Activated naive CD4-positive, alpha-beta T cell treated with anti-CD3 and anti-CD28 coated beads, Interleukin-2, amount 10 ng/mL, durations not matched to agents 7 days and 5 days (primary cell): ENCODE results near the gene CRYBG1.

ENCODE experiments used
- CTCF ChIA-PET: fragments of 350-600 bp; sonication (Branson Sonifier 250); formaldehyde crosslinking; loops from one replicate; lab custom pipeline; 2021; ENCODE audit warnings: antibody characterized with exemption; lab: Charles Lee
- DNase-seq: peaks from one replicate; pipeline ENCODE4 v3.0.0-alpha.2; 2020
- H3K27ac Mint-ChIP-seq: one replicate; pipeline ENCODE4 v1.8.0; 2021; ENCODE audit warnings: mild to moderate bottlenecking, moderate library complexity, mixed read lengths
- H3K27me3 Mint-ChIP-seq: one replicate; pipeline ENCODE4 v1.8.0; 2021; ENCODE audit warnings: mild to moderate bottlenecking, mixed read lengths
- H3K36me3 Mint-ChIP-seq: one replicate; pipeline ENCODE4 v1.8.0; 2021; ENCODE audit warnings: mixed read lengths
- H3K4me1 Mint-ChIP-seq: one replicate; pipeline ENCODE4 v1.8.0; 2021; ENCODE audit warnings: mixed read lengths
- H3K4me3 Mint-ChIP-seq: one replicate; pipeline ENCODE4 v1.8.0; 2021; ENCODE audit warnings: mild to moderate bottlenecking, moderate library complexity, mixed read lengths
- H3K9me3 Mint-ChIP-seq: one replicate; pipeline ENCODE4 v1.8.0; 2021; ENCODE audit warnings: mixed read lengths

Gene CRYBG1

DNA sequence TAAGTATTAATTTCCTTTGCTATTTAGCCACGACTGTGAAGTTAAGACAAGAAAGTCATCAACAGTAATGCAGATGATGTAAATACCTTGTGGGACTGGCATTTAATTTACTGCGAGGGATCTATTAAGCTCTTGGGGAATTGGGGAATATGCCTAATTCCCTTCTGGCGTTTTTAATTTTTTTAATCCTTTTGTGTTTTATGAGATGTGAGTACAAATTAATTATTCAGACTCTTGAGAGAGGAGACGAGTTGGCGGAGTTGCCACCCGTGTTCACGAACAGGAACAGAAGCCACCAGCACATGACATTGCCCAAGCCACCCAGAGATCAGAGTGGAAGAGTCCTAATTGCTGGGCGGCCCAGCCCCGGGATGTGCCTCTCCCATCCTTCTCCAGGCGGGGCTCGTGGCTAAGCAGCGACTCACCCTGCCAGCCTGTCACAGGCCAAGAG is 533 bp upstream of the CRYBG1 start:
- Mint-ChIP-seq H3K9me3 (no peaks in the 10 kb centered on the region), H3K4me3 (peak overlapping the region; percentile 54), H3K4me1 (peaks cover 9% of the 10 kb centered on the region), H3K27ac (no peak overlapping the region), H3K27me3 (peaks cover 63% of the 10 kb centered on the region), H3K36me3 (no peaks in the 10 kb centered on the region)
- DNase-seq, result no peak
- CTCF ChIA-PET, result interaction anchor here (1.1 to 1.8 kb wide), 5 partner anchors 12 to 619 kb away, joined by 3 to 7 read pairs (median 3); no protein-coding TSS in a partner anchor

GRCh38 chr6:106360989-106361430 is 493 bp downstream of the CRYBG1 start:
- peaks cover 60% of the 10 kb centered on the region for H3K27me3 Mint-ChIP-seq
- H3K36me3 Mint-ChIP-seq, result no peaks in the 10 kb centered on the region
- H3K27ac Mint-ChIP-seq, result no peak overlapping the region
- DNase-seq, result peak; percentile 31
- peaks cover 9% of the 10 kb centered on the region for H3K4me1 Mint-ChIP-seq
- CTCF ChIA-PET, result interaction anchor here (0.6 to 1.8 kb wide), 12 partner anchors 11 to 637 kb away, joined by 3 to 12 read pairs (median 3); no protein-coding TSS in a partner anchor
- no peaks in the 10 kb centered on the region for H3K9me3 Mint-ChIP-seq
- peak overlapping the region; percentile 59 for H3K4me3 Mint-ChIP-seq

- Mint-ChIP-seq H3K4me3 (no peak overlapping the region), H3K36me3 (no peaks in the 10 kb centered on the region), H3K9me3 (no peaks in the 10 kb centered on the region)
Measured at GRCh38 chr6:106363401-106364138, 3.1 kb downstream of the CRYBG1 start.

DNA sequence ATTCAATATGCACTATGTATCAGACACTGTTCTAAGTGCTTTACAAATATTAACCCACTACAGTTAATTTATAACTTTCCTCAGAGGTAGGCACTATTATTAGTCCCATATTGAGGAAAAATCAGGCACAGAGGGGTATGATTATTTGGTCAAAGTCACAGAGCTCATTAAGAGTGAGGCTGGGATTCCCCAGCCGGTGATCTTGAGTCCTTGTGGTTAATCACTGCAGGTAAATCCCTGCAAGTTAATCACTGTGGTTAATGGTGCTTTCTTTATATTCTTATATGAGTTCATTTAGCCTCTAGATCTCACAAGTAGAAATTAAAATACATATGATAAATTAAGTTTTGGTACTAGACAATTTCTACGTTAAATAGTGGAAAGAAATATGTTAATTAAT is 9.2 kb downstream of the CRYBG1 start:
- no peaks in the 10 kb centered on the region for H3K36me3 Mint-ChIP-seq
- CTCF ChIA-PET, result interaction anchor here (1.1 kb wide), 1 partner anchor 10 kb away, joined by 5 read pairs; no protein-coding TSS in a partner anchor
- DNase-seq, result no peak
- no peaks in the 10 kb centered on the region for H3K9me3 Mint-ChIP-seq
- H3K4me1 Mint-ChIP-seq, result peaks cover 5% of the 10 kb centered on the region
- H3K27me3 Mint-ChIP-seq, result peaks cover 7% of the 10 kb centered on the region
- H3K4me3 Mint-ChIP-seq, result no peak overlapping the region
- no peak overlapping the region for H3K27ac Mint-ChIP-seq

More at GRCh38 chr6:106363401-106364138, 3.1 kb downstream of the CRYBG1 start:
- Mint-ChIP-seq H3K27me3 (peaks cover 45% of the 10 kb centered on the region), H3K27ac (no peak overlapping the region), H3K4me1 (peaks cover 9% of the 10 kb centered on the region)
- no peak for DNase-seq
- CTCF ChIA-PET, result interaction anchor here (0.7 to 0.9 kb wide), 2 partner anchors 21 to 24 kb away, joined by 3 to 4 read pairs; no protein-coding TSS in a partner anchor

- Mint-ChIP-seq H3K27ac (no peak overlapping the region), H3K4me1 (peaks cover 5% of the 10 kb centered on the region), H3K4me3 (no peak overlapping the region), H3K27me3 (peaks cover 5% of the 10 kb centered on the region), H3K9me3 (no peaks in the 10 kb centered on the region), H3K36me3 (no peaks in the 10 kb centered on the region)
- CTCF ChIA-PET, result interaction anchor here (1.7 kb wide), 1 partner anchor 10 kb away, joined by 7 read pairs; the partner anchor contains the start of gene CRYBG1
- DNase-seq, result no peak
Measured at GRCh38 chr6:106370639-106371038, 10.1 kb downstream of the CRYBG1 start.

- Mint-ChIP-seq H3K4me1 (peaks cover 5% of the 10 kb centered on the region), H3K9me3 (no peaks in the 10 kb centered on the region), H3K36me3 (no peaks in the 10 kb centered on the region), H3K27ac (no peak overlapping the region), H3K27me3 (peaks cover 2% of the 10 kb centered on the region), H3K4me3 (no peak overlapping the region)
- CTCF ChIA-PET, result interaction anchor here (0.6 to 1.7 kb wide), 3 partner anchors 33 to 98 kb away, joined by 3 to 5 read pairs (median 3); no protein-coding TSS in a partner anchor
- no peak for DNase-seq
Measured at GRCh38 chr6:106372838-106373501, 12.5 kb downstream of the CRYBG1 start.

DNA sequence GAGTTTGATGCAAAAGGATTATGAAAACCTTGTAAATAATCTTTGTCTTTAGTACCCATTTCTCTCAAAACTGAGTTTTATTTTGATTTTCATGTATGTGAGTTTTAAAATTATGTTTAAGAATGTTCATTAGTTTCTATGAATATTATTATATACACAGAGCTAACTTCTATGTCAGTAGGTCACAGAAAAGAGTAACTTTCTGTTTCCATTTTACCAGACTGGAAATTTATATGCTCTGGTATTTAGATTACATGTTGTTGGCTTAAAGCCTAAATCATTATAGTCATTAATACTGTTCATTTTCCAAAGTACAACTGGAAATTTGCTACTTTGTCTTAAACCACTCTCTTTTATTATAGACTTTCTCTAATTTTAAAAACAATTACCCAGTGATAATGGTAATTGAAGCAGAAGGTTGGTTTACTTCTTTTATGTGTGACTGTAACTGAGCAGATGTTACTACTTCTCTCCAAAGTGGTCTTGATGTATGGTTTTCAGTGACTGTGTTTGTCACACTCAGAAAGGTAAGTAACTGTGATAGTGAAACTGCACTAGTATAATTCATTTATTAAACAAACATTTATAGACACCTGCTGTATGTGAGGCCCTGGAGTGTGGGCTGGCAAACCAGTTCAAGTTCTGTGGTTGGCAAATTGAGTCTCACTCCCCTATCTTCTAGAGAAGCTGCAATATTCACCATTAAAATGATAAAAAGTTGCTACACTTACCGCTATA is 13.2 kb downstream of the CRYBG1 start:
- H3K4me1 Mint-ChIP-seq, result peaks cover 5% of the 10 kb centered on the region
- no peak for DNase-seq
- peaks cover 6% of the 10 kb centered on the region for H3K27me3 Mint-ChIP-seq
- CTCF ChIA-PET, result interaction anchor here (1.1 kb wide), 1 partner anchor 13 kb away, joined by 3 read pairs; no protein-coding TSS in a partner anchor
- H3K4me3 Mint-ChIP-seq, result no peak overlapping the region
- no peaks in the 10 kb centered on the region for H3K36me3 Mint-ChIP-seq
- no peak overlapping the region for H3K27ac Mint-ChIP-seq
- no peaks in the 10 kb centered on the region for H3K9me3 Mint-ChIP-seq

- CTCF ChIA-PET, result no interaction called here
- Mint-ChIP-seq H3K4me3 (no peak overlapping the region), H3K36me3 (no peaks in the 10 kb centered on the region), H3K4me1 (peaks cover 13% of the 10 kb centered on the region), H3K9me3 (no peaks in the 10 kb centered on the region), H3K27me3 (peaks cover 11% of the 10 kb centered on the region), H3K27ac (no peak overlapping the region)
- DNase-seq, result no peak
Measured at GRCh38 chr6:106377061-106377540, 16.6 kb downstream of the CRYBG1 start.

GRCh38 chr6:106379951-106380350 is 19.4 kb downstream of the CRYBG1 start:
- peaks cover 17% of the 10 kb centered on the region for H3K27me3 Mint-ChIP-seq
- H3K9me3 Mint-ChIP-seq, result no peaks in the 10 kb centered on the region
- peaks cover 7% of the 10 kb centered on the region for H3K4me1 Mint-ChIP-seq
- H3K4me3 Mint-ChIP-seq, result no peak overlapping the region
- CTCF ChIA-PET, result interaction anchor here (0.6 to 1.6 kb wide), 3 partner anchors 11 to 378 kb away, joined by 3 to 5 read pairs (median 3); no protein-coding TSS in a partner anchor
- DNase-seq, result no peak
- H3K27ac Mint-ChIP-seq, result no peak overlapping the region
- no peaks in the 10 kb centered on the region for H3K36me3 Mint-ChIP-seq

GRCh38 chr6:106380407-106380806 is 19.9 kb downstream of the CRYBG1 start:
- H3K4me1 Mint-ChIP-seq, result peaks cover 7% of the 10 kb centered on the region
- DNase-seq, result no peak
- no peak overlapping the region for H3K4me3 Mint-ChIP-seq
- no peaks in the 10 kb centered on the region for H3K36me3 Mint-ChIP-seq
- CTCF ChIA-PET, result interaction anchor here (0.9 to 1.6 kb wide), 2 partner anchors 11 to 17 kb away, joined by 3 to 5 read pairs; no protein-coding TSS in a partner anchor
- H3K9me3 Mint-ChIP-seq, result no peaks in the 10 kb centered on the region
- peaks cover 17% of the 10 kb centered on the region for H3K27me3 Mint-ChIP-seq
- no peak overlapping the region for H3K27ac Mint-ChIP-seq

- Mint-ChIP-seq H3K4me3 (no peak overlapping the region), H3K9me3 (no peaks in the 10 kb centered on the region), H3K27ac (no peak overlapping the region), H3K36me3 (no peaks in the 10 kb centered on the region), H3K27me3 (peaks cover 17% of the 10 kb centered on the region), H3K4me1 (peaks cover 7% of the 10 kb centered on the region)
- CTCF ChIA-PET, result interaction anchor here (0.6 to 1.6 kb wide), 3 partner anchors 13 to 1540 kb away, joined by 4 to 5 read pairs (median 4); no protein-coding TSS in a partner anchor
- no peak for DNase-seq
Measured at GRCh38 chr6:106381223-106381622, 20.7 kb downstream of the CRYBG1 start.

DNA sequence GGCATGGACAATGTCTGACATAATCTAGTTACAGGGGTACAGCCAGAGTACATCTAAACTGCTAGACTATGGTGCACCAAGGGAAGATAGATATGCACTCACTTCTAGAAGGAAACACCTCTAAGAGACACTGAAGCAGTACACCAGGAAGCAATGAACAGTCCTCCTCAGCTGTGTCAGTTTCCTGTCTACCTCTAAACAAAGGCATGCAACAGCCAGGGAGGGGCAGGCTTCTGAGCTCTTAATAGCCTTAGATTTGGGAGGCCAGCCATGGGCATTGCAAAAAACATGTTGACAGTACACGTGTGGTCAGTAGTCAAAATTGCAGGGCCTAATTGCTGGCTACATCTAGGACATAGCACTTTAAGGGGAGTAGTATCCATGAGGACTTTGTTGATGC is 21.4 kb downstream of the CRYBG1 start:
- Mint-ChIP-seq H3K4me3 (no peak overlapping the region), H3K36me3 (no peaks in the 10 kb centered on the region), H3K27ac (no peak overlapping the region), H3K4me1 (peaks cover 7% of the 10 kb centered on the region), H3K27me3 (peaks cover 17% of the 10 kb centered on the region), H3K9me3 (no peaks in the 10 kb centered on the region)
- DNase-seq, result peak; percentile 25
- CTCF ChIA-PET, result interaction anchor here (0.6 to 1.6 kb wide), 3 partner anchors 13 to 1539 kb away, joined by 4 to 5 read pairs (median 4); no protein-coding TSS in a partner anchor

DNA sequence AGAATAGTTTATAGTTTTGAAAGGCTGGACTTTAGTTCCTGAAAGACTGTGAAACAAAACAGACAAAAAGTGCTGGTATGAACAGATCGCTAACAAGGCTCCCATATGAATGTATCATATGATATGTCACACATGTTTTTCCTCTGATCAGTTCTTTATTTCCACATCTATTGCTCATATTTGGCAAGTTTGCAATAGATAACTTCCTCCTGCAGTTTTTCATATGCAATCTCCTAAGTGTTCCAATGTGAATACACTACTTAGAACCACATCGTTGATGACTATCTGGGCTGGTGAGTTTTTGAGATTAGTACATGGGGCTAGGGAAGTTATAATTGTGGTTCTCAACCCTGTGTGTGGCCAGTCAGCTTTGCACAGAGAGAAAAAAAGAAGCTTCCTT is 23.1 kb downstream of the CRYBG1 start:
- peaks cover 20% of the 10 kb centered on the region for H3K27me3 Mint-ChIP-seq
- no peak overlapping the region for H3K4me3 Mint-ChIP-seq
- no peaks in the 10 kb centered on the region for H3K36me3 Mint-ChIP-seq
- peaks cover 7% of the 10 kb centered on the region for H3K4me1 Mint-ChIP-seq
- no peak overlapping the region for H3K27ac Mint-ChIP-seq
- CTCF ChIA-PET, result no interaction called here
- no peak for DNase-seq
- H3K9me3 Mint-ChIP-seq, result no peaks in the 10 kb centered on the region
